ENCODE data around the gene SPART. TPM values are rescaled to one million over a fixed set of nuclear protein-coding genes. Genes with fewer than 3 reads are reported as not detected.
"Not testable (repeated sequence)": the region's sequence is repeated elsewhere in the genome, so short reads cannot be mapped to it uniquely, and the experiment has no call there.

The SPART gene
- total RNA-seq, 2 donors from 2014 or later: 45.3 to 49.4 TPM

DNA sequence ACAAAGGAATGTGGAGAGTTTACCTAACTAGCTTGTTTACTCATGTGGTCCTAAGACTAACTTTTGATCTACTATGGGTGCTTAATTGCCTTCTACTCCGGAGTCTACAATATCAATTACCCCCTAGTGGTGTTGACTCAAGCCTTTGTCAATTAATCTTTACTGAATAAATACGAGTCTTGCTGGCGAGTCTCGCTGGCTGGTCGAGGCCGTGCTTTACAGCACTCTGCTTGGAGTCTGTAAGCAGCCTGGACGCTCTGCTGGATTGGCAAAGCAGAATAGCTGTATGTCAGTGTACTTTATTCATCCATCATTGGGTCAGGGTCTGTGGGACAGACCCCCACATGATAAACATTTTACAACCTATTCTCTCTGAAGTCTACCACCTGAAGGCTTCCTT, 9.9 kb upstream of the SPART start:
- no peak for DNase-seq
- no peak for ATAC-seq
- intact Hi-C loops (cut with DNase I): no loop called here

- DNase-seq (no peak), ATAC-seq (no peak)
- intact Hi-C loops (cut with DNase I): no loop called here
These were observed 9.4 kb upstream of the SPART start for GRCh38 chr13:36355632-36356031.

DNA sequence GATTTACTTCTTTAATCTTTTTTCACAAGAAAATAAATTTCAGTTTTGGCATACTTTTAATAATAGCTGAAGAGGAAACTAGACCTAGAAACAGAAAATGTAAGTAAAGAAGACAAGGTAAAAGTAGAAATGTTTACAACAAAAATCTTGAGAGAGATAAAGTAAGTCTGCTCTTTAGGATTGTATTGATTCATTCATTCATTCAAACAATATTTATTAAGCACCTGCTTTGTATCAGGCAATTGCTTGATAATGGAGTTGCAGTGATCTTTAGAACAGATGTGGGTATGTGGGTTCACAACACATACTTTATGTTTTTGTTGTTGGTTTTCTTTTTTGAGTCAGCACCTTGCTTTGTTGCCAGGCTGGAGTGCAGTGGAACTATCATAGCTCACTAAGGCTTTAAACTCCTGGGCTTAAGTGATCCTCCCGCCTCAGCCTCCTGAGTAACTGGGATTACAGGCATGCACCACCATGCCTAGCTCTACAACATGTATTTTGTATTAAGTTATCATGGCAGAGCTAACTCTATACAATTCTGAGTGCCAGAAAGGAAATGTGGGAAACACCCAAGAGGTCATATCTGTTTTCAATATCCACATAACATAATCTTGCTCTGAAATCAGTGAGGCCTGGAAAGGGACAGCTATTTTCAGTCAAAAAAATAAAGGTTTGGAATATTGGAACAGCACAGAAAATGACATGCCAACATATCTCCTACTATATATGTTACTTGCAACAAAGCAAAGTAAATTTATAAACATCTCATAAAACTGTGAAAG, 8.8 kb upstream of the SPART start:
- ATAC-seq (no peak), DNase-seq (no peak)
- intact Hi-C loops (cut with DNase I): no loop called here

DNA sequence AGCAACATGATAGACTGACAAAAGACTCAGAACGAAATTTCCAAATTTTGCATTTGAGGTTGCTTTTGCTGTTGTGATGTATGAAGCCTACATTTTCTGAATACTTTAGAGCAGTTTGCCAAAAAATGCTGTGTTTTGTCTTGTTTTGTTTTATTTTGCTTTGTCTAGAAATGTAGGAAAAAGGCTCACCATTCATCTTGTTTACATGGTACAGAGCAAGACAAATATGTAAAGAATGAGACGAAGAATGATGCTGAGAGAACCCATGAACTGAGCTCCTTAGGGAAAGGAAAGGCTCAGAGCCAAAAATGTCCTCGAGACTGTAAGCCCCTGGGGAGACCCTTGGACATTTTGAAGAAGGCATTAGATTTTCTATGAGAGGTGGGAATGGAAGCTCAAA, 6.8 kb upstream of the SPART start:
- DNase-seq (no peak), ATAC-seq (no peak)
- intact Hi-C loops (cut with DNase I): no loop called here

- DNase-seq: no peak
- ATAC-seq: no peak
- intact Hi-C loops (cut with DNase I): no loop called here
These were observed 6.2 kb upstream of the SPART start for GRCh38 chr13:36352350-36352749.

- no peak for ATAC-seq
- intact Hi-C loops (cut with DNase I): no loop called here
- DNase-seq: no peak
These were observed 1.5 kb upstream of the SPART start for GRCh38 chr13:36347531-36348210.

DNA sequence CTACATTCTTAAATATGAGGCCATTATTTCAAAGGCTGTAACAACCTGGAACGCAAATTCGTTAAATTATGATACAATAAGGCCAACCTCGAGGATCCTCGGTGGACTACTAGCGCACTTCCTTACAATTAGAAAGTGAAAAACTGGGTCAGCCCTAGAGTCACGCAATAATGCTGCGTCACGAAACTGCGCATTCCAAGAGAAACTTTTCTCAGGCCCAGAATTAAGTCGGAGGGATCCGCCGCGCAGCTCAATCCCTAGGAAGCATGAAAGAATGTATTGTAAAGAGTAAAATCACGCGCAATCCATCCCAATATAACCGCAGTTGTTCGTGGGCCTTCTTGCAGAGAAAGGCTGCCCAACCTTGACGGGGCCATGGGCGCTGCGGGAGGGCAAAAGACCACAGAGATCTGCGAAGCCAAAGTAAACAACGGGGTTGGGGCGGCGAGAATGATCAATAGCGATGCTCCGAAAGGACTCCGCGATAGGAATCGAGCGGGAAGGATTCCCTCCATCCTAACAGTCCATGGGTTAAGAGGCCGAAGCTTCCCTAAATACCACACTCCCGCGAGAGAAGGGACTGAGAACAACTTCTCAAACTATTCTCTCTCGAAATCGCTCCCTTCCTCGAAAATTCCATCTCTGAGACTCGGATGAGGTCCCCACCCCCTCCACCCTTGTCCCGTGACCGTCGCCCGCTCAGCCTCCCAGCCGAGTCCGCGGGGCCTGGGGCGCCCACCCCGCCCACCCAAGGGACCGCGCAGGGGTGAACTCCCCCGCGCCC, 564 bp downstream of the SPART start:
- intact Hi-C loops (cut with DNase I): no loop called here
- peak; percentile 58 to 71 for ATAC-seq

DNA sequence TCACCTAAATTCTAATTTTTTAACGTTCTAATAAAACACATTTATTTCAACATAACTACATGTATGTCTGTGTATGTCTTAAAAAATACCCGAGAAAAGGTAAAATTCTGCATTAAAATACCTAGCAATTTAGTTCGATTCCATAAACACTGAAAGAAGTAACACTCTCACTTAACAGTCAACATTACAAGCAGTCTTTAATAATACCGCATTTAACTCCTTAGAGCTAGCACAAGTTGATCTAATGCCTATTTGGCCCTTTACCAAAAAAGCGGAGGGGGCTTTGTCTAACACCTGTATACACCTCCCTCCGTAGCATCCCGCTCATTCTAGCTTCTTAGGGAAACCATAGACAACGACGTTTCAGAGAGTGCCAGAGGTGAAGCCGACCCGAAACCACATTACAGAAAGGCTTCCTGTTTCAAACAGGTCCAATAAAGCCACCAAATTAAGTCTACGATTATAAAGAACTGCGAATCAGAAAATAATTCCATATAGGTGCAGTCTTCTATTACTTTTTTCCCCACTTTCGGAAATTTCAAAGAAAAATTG, 1.2 kb downstream of the SPART start:
- no peak for DNase-seq
- no peak for ATAC-seq
- intact Hi-C loops (cut with DNase I): no loop called here

More for the DNA sequence above, 564 bp downstream of the SPART start:
- DNase-seq: peak; percentile 79

DNA sequence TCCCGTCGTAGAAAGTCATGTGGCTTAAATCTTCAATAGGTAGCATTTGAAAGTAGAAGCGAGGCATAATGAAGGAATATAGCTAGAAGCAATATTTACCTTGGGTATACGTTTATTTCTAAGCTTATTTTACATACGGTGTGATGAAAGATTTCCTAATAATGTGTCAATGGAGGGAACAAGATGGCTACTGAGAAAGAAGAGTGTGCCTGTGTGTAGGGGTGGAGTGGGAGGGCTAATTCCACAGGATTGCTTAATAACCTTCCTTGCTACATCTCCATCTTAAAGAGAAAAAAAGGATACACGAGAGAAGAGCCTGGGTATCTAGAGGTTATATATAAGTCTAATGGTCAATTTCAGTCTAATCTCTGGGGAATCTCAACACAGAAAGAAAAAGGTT, 2.0 kb downstream of the SPART start:
- intact Hi-C loops (cut with DNase I): no loop called here
- DNase-seq (no peak), ATAC-seq (no peak)

- intact Hi-C loops (cut with DNase I): no loop called here
These were observed 2.4 kb downstream of the SPART start for GRCh38 chr13:36343766-36344165.

GRCh38 chr13:36342715-36343114, 3.5 kb downstream of the SPART start:
- DNase-seq: no peak
- intact Hi-C loops (cut with DNase I): no loop called here
- no peak for ATAC-seq

More at GRCh38 chr13:36343766-36344165, 2.4 kb downstream of the SPART start:
- ATAC-seq (no peak), DNase-seq (no peak)

GRCh38 chr13:36341718-36342117, 4.5 kb downstream of the SPART start:
- no peak for ATAC-seq
- intact Hi-C loops (cut with DNase I): no loop called here
- no peak for DNase-seq

DNA sequence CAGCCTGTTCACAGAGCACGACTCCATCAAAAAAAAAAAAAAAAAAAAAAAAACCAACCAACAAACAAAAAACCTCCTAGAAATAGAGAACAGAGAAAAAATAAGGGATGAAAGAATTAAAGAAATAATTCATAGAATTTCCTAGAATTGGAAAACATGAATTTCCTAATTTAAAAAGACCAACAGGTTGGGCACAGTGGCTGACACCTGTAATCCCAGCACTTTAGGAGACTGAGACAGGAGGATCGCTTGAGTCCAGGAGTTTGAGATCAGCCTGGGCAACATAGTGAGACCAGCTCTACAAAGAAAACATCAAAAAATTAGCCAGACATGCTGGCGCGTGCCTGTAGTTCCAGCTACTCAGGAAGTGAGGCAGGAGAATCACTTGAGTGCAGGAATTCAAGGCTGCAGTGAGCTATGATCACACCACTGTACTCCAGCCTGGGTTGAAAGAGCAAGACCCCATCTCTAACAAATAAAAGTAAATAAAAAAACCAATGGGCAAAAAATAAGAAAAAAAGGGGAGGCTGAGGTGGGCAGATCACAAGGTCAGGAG, 6.5 kb downstream of the SPART start:
- intact Hi-C loops (cut with DNase I): no loop called here
- ATAC-seq (no peak), DNase-seq (no peak)

- no peak for ATAC-seq
- no peak for DNase-seq
- intact Hi-C loops (cut with DNase I): no loop called here
These were observed 8.1 kb downstream of the SPART start for GRCh38 chr13:36337938-36338641.

DNA sequence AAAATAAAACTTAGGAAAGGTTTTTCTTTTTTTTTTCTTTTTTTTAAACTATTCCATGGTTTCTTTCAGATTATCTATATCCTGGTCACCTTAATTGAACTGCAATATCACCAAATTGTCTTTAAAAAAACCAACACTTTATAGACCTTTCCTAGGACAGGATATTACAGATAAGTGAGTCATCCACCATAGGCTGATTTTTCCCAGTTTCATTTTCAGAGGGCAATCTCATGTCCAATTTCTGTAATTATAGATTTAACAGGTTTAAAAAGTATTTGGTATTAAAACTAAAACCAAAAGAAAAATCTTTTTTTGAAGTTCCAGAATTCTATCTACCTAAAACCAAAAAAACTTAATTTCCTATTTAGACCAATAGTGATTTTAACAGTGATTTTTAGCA, 13.2 kb downstream of the SPART start:
- intact Hi-C loops (cut with DNase I): no loop called here
- DNase-seq (no peak), ATAC-seq (no peak)

DNA sequence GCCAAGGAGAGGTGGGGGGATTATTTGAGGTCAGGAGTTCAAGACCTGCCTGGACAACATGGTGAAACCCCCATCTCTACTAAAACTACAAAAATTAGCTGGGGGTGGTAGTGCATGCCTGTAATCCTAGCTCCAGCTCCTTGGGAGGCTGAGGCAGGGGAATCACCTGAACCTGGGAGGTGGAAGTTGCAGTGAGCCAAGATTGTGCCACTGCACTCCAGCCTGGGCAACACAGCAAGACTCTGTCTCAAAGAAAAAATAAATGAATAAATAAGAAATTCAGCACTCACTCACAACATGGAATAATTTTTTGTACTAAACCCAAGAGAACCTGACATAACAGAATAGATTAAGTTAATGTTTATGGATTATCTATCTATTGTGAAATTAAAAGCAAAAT, 13.9 kb downstream of the SPART start:
- DNase-seq; ATAC-seq; intact Hi-C loops (cut with DNase I): not testable (repeated sequence)

DNA sequence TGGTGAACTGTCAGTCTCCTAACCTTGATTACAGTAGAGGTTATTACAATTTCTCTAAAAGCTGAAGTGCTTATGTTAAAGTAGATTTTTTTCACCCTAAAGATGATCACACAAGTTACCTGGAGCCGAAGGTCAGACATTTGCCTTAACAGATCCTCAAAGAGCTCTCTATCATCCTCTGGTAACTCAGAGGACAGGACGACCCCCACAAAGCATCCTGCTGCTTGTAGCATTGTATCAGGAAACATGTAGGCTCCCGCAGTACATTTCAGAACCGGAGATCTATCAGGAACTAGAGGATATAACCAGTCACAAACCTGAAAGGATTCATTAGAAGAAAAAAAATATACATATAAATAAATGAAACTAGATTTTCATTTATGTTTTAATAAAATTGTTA, 14.9 kb downstream of the SPART start:
- intact Hi-C loops (cut with DNase I): no loop called here
- DNase-seq (no peak), ATAC-seq (no peak)

DNA sequence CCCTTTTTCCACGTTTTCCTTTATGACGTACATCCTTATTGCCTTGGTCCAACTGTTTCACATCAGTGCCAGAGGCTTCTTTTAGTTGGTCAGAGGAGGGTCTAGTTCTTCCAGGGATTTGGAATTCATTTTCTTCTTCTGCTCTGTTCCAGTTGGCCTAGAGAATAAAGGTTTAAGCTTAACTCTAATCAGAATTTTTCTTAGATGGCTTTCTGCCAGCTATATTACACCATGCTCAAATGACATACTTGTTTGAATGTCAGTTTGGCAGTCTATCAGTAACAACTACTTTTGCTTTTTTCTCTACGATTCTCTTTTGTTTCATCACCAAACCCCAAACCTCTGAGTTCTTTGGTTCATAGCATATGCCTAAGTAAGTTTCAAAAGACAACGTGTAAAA, 16.8 kb downstream of the SPART start:
- intact Hi-C loops (cut with DNase I): no loop called here
- DNase-seq (no peak), ATAC-seq (peak; percentile 15 to 18)

- ATAC-seq: no peak
- no peak for DNase-seq
- intact Hi-C loops (cut with DNase I): no loop called here
These were observed 17.4 kb downstream of the SPART start for GRCh38 chr13:36328821-36329220.
